ENCODE measurements around the gene HSP90AB1. TPM values are rescaled to one million over a fixed set of nuclear protein-coding genes. Genes with fewer than 3 reads are reported as not detected.

Gene HSP90AB1
- total RNA-seq, 1 experiment from 2014 or later = 1,280 TPM

GRCh38 chr6:44291841-44292240 lies 44.9 kb downstream of the HSP90AB1 start:
- Histone ChIP-seq H3K9ac (ENCODE audit: low read length) (no peak overlapping the region), H3K27me3 (ENCODE audit: low read length) (peaks cover 59% of the 10 kb centered on the region), H3F3A (ENCODE audit: low read length, unreplicated experiment) (no peaks in the 10 kb centered on the region), H3K9me2 (replicated peaks; ENCODE audit: low read length) (no peaks in the 10 kb centered on the region), H4K20me1 (ENCODE audit: low read length) (no peaks in the 10 kb centered on the region), H3K79me2 (ENCODE audit: low read length) (no peaks in the 10 kb centered on the region), H2AFZ (ENCODE audit: low read length) (no peak overlapping the region), H3K9me3 (ENCODE audit: low read length) (no peaks in the 10 kb centered on the region), H3K4me2 (ENCODE audit: low read length) (no peak overlapping the region), H3K36me3 (ENCODE audit: low read depth, low read length) (no peaks in the 10 kb centered on the region), H3K27ac (ENCODE audit: low read length) (no peak overlapping the region), H3K4me1 (ENCODE audit: insufficient read depth, low read length) (no peaks in the 10 kb centered on the region), H3K4me3 (ENCODE audit: low read length) (no peak overlapping the region)
- no peak for TF ChIP-seq EZH2 (IDR thresholded peaks at IDR 0.05; ENCODE audit: low read length, unreplicated experiment)
- no peak for TF ChIP-seq CTCF (conservative IDR thresholded peaks at IDR 0.05; ENCODE audit: low read depth, low read length)
- no peak for TF ChIP-seq EZH2phosphoT487 (IDR thresholded peaks at IDR 0.05; ENCODE audit: borderline replicate concordance, low read length)
- ATAC-seq = no peak; the same call in 1 of the 2 replicates
- DNase-seq = no peak
- ChIA-PET POLR2A (ENCODE audit: unreplicated experiment) (no interaction called here), CTCF (no interaction called here)
- no TSS peak for BruUV-seq (replicated peaks)
- intact Hi-C loops (cut with micrococcal nuclease) = no loop called here

- Histone ChIP-seq H3K79me2 (ENCODE audit: low read length) (no peaks in the 10 kb centered on the region), H4K20me1 (ENCODE audit: low read length) (no peaks in the 10 kb centered on the region), H3F3A (ENCODE audit: low read length, unreplicated experiment) (no peaks in the 10 kb centered on the region), H3K4me1 (ENCODE audit: insufficient read depth, low read length) (no peaks in the 10 kb centered on the region), H3K36me3 (ENCODE audit: low read depth, low read length) (no peaks in the 10 kb centered on the region), H3K9ac (ENCODE audit: low read length) (no peak overlapping the region), H3K4me3 (ENCODE audit: low read length) (no peak overlapping the region), H3K4me2 (ENCODE audit: low read length) (no peak overlapping the region), H2AFZ (ENCODE audit: low read length) (no peak overlapping the region), H3K9me3 (ENCODE audit: low read length) (no peaks in the 10 kb centered on the region), H3K27ac (ENCODE audit: low read length) (no peak overlapping the region), H3K9me2 (replicated peaks; ENCODE audit: low read length) (no peaks in the 10 kb centered on the region), H3K27me3 (ENCODE audit: low read length) (peaks cover 59% of the 10 kb centered on the region)
- intact Hi-C loops (cut with micrococcal nuclease) = no loop called here
- no TSS peak for BruUV-seq (replicated peaks)
- ATAC-seq (no peak), DNase-seq (no peak)
- TF ChIP-seq EZH2 (IDR thresholded peaks at IDR 0.05; ENCODE audit: low read length, unreplicated experiment) (no peak), CTCF (conservative IDR thresholded peaks at IDR 0.05; ENCODE audit: low read depth, low read length) (no peak), EZH2phosphoT487 (IDR thresholded peaks at IDR 0.05; ENCODE audit: borderline replicate concordance, low read length) (no peak)
- ChIA-PET CTCF (no interaction called here), POLR2A (ENCODE audit: unreplicated experiment) (no interaction called here)
Measured at GRCh38 chr6:44292661-44293365, 45.9 kb downstream of the HSP90AB1 start.

Measured in PC-3 (cell line).